ENCODE measurements around the gene SSH3. TPM values are rescaled to one million over a fixed set of nuclear protein-coding genes. Genes with fewer than 3 reads are reported as not detected.
A peak's percentile ranks its signal among the peaks of the same experiment; 100 is the strongest.

Gene SSH3
- total RNA-seq, 1 donor from 2014 or later = 20.1 TPM

GRCh38 chr11:67275606-67276409, 27.5 kb upstream of the SSH3 start:
- peaks cover 25% of the 10 kb centered on the region for H4K20me1 ChIP-seq (ENCODE audit: insufficient read depth, low read length)
- Mint-ChIP-seq H3K36me3 (ENCODE audit: low read depth, unreplicated experiment) (no peaks in the 10 kb centered on the region), H3K27ac (ENCODE audit: unreplicated experiment) (no peak overlapping the region), H3K4me3 (ENCODE audit: unreplicated experiment) (no peak overlapping the region), H3K9me3 (ENCODE audit: unreplicated experiment) (no peaks in the 10 kb centered on the region), H3K4me1 (ENCODE audit: low read depth, unreplicated experiment) (peaks cover 2% of the 10 kb centered on the region), H3K27me3 (ENCODE audit: low read depth, unreplicated experiment) (no peaks in the 10 kb centered on the region)
- H3K4me1 ChIP-seq (ENCODE audit: insufficient read depth, low read length) = peaks cover 10% of the 10 kb centered on the region
- H2AFZ ChIP-seq (ENCODE audit: low read depth, low read length) = no peak overlapping the region
- no peak overlapping the region for H3K4me2 ChIP-seq (ENCODE audit: low read length)
- FAIRE-seq (no peak), DNase-seq (ENCODE audit: low read depth) (no peak)
- TF ChIP-seq EZH2 (IDR thresholded peaks at IDR 0.05; ENCODE audit: insufficient read depth, low read length) = no peak
- TF ChIP-seq CTCF (IDR thresholded peaks at IDR 0.05; ENCODE audit: insufficient read depth, low read depth, low read length) = no peak
- no peaks in the 10 kb centered on the region for H3K36me3 ChIP-seq (ENCODE audit: insufficient read depth, low read length)
- no peaks in the 10 kb centered on the region for H3K27me3 ChIP-seq (ENCODE audit: insufficient read depth, low read length)
- no peaks in the 10 kb centered on the region for H3K9me3 ChIP-seq (ENCODE audit: insufficient read depth, low read depth, low read length)
- H3K27ac ChIP-seq (ENCODE audit: low read depth, low read length) = no peak overlapping the region
- H3K9ac ChIP-seq (ENCODE audit: low read length) = no peak overlapping the region
- H3K79me2 ChIP-seq (ENCODE audit: insufficient read depth, low read length) = peaks cover 69% of the 10 kb centered on the region
- no peak overlapping the region for H3K4me3 ChIP-seq (ENCODE audit: insufficient read depth, low read depth, low read length)

GRCh38 chr11:67276781-67277230, 26.5 kb upstream of the SSH3 start:
- H2AFZ ChIP-seq (ENCODE audit: low read depth, low read length) = no peak overlapping the region
- H3K4me2 ChIP-seq (ENCODE audit: low read length) = peak overlapping the region; percentile 62
- Mint-ChIP-seq H3K9me3 (ENCODE audit: unreplicated experiment) (no peaks in the 10 kb centered on the region), H3K4me3 (ENCODE audit: unreplicated experiment) (no peak overlapping the region), H3K27ac (ENCODE audit: unreplicated experiment) (no peak overlapping the region), H3K4me1 (ENCODE audit: low read depth, unreplicated experiment) (peaks cover under 1% of the 10 kb centered on the region), H3K27me3 (ENCODE audit: low read depth, unreplicated experiment) (no peaks in the 10 kb centered on the region), H3K36me3 (ENCODE audit: low read depth, unreplicated experiment) (no peaks in the 10 kb centered on the region)
- peaks cover 59% of the 10 kb centered on the region for H3K79me2 ChIP-seq (ENCODE audit: insufficient read depth, low read length)
- H3K9me3 ChIP-seq (ENCODE audit: insufficient read depth, low read depth, low read length) = no peaks in the 10 kb centered on the region
- H3K4me1 ChIP-seq (ENCODE audit: insufficient read depth, low read length) = peaks cover 9% of the 10 kb centered on the region
- peak overlapping the region; percentile 18 for H3K9ac ChIP-seq (ENCODE audit: low read length)
- no peaks in the 10 kb centered on the region for H3K27me3 ChIP-seq (ENCODE audit: insufficient read depth, low read length)
- H3K4me3 ChIP-seq (ENCODE audit: insufficient read depth, low read depth, low read length) = no peak overlapping the region
- TF ChIP-seq EZH2 (IDR thresholded peaks at IDR 0.05; ENCODE audit: insufficient read depth, low read length) = no peak
- TF ChIP-seq CTCF (IDR thresholded peaks at IDR 0.05; ENCODE audit: insufficient read depth, low read depth, low read length) = peak; percentile 9
- peaks cover 15% of the 10 kb centered on the region for H4K20me1 ChIP-seq (ENCODE audit: insufficient read depth, low read length)
- DNase-seq (ENCODE audit: low read depth) = no peak
- no peak for FAIRE-seq
- H3K36me3 ChIP-seq (ENCODE audit: insufficient read depth, low read length) = no peaks in the 10 kb centered on the region
- H3K27ac ChIP-seq (ENCODE audit: low read depth, low read length) = no peak overlapping the region
